NCI-H2196 (cell line): ENCODE data around the gene PMF1.

ENCODE experiments used
- DNase-seq: peaks from one replicate; lab custom pipeline; 2025; ENCODE audit not compliant: unreplicated experiment; lab: John Stamatoyannopoulos, UW

Gene PMF1

DNA sequence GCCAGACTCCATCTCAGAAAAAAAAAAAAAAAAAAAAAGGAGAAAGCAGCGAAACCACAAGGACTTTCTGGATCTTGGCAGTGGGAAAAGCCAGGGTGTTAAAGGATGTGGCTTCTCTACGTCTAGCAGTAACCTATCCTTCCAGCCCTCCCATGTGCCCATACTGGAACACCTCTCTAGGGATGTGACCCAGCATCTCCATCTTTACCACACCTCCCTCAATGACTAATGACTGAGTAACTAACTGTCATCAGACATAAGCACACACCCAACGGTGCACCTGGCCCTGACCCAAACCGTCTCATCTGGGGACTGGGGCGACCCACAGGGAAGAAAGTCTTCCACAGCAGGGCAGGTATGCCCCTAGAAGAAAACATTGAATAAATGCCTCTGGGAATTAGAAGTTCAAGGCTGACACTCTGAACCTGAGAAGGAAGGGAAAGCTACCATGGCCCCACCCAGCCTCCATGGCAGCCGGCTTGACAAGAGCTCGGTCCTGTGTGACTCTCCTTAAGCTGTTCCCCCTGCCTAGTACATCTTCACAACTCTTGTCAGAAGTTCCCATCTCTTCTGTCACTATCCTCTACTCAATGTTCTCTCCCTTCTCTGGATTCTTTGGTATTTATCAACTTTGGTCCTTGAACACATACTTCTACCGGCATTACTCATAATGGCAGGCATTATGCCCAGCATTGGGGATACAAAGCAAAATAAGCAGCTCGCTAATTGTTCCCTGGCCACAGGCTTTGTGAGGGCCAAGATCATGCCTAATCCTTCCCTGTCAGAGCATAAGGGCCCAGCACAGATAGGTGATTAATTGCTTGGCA, 49.9 kb downstream of the PMF1 start:
- no peak for DNase-seq

DNA sequence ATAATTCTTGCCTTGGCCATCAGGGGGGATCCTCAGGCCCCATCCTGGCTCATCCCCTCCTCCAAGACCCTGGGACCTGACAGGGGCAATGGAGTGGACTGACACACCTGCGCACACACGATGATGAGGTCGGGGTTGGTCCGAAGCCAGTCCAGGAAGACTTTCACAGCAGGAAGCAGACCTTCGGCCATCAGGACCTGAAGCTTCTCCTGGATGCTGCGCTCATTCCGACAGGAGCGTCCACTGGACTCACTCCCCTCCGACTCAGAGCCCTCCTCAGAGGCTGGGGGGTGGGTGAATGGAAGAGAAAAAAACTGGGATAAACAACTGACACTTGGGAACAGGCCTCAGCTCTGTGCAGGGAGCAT, 50.5 kb downstream of the PMF1 start:
- DNase-seq, result no peak

- no peak for DNase-seq
These were observed 53.2 kb downstream of the PMF1 start for GRCh38 chr1:156266051-156266450.

GRCh38 chr1:156268336-156268735, 55.5 kb downstream of the PMF1 start:
- DNase-seq, result no peak

GRCh38 chr1:156270314-156270713, 57.5 kb downstream of the PMF1 start:
- no peak for DNase-seq

DNA sequence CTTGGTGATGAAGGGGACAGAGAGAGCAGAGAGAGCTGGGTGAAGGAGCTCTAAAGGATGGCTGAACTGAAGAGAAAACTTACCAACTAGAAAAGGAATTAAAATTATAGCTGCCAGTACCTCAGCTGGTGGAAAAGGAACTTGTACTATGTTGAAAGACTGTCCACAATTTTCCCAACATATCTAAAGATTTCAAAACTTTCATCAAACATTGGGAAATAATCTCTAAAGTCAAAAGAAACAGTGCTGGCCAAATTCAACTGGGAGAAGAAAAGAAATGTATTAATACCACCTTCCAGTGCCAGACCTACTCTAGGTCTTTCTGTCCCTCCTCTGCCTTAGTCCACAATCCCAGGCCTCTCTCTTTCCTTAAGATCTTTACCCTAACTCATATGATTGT, 63.7 kb downstream of the PMF1 start:
- no peak for DNase-seq

- DNase-seq, result no peak
These were observed 64.2 kb downstream of the PMF1 start for GRCh38 chr1:156276966-156277381.

- no peak for DNase-seq
These were observed 67.0 kb downstream of the PMF1 start for GRCh38 chr1:156279837-156280236.

DNA sequence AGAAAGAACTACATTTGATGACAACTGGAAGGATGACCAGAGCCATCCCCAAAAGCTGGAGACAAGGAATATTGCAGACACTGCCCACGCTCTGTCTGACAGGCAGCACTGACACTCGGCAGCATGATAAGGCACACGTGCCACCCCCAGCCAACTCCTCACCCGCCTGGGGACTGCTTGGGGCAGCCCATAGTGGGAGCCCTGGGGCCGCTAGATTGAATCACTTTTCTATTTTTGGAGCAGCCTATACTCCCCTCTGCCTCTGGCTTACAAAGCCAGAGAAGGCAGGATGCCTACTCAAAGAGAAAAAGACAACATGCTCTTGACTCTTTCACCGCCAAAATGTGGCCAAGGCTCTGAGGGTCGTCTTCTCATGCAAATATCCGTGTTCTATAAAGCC, 68.5 kb downstream of the PMF1 start:
- DNase-seq, result no peak

DNA sequence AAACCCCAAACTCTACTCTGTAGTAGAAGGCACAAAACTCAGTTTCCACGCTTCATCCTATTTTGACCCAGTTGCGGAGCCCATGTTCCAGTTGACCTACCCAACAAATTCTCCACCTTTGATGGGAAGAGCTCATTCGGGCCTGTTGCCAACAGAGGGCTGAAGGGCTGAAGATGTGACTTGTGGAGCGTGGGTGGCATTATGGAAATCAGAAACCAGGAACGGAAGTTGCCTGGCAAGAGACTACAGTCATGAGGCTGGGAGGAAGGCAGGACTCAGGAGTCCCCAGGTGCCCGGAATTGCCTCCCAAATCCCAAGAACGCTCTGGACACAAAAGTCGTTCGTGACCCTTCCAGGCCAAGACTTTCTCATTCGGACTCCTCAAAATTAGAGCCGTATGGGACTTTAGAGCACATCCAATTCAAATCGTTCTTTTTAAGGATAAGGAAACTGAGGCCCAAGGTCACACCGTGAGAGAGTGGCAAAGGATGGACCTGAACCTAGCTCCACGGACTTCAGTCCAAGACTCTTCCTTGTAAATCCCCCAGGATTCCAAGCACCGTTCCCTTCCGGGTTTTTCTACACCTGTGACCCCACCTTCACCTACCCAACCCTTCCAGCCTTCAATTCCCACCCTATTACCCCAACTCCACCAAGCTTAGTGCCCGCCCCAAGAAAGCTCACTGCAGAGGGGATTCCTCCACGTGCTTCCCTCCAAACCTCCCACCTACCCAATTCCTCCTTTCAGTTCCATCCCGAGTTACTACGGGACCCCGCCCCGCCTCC, 69.1 kb downstream of the PMF1 start:
- peak; percentile 28 for DNase-seq

GRCh38 chr1:156282479-156283222, 69.8 kb downstream of the PMF1 start, which contains the start of gene SMG5:
Gene SMG5 (minus strand): TSS chr1:156282825. CDS start chr1:156282680, 145 bp downstream.
- peak; percentile 99 for DNase-seq

GRCh38 chr1:156283521-156283920, 70.7 kb downstream of the PMF1 start:
- no peak for DNase-seq

- DNase-seq, result no peak
These were observed 71.3 kb downstream of the PMF1 start, which contains the start of gene TMEM79 for GRCh38 chr1:156284112-156284511. Gene TMEM79 (plus strand): TSS chr1:156284325. CDS start chr1:156285227, 902 bp downstream.

DNA sequence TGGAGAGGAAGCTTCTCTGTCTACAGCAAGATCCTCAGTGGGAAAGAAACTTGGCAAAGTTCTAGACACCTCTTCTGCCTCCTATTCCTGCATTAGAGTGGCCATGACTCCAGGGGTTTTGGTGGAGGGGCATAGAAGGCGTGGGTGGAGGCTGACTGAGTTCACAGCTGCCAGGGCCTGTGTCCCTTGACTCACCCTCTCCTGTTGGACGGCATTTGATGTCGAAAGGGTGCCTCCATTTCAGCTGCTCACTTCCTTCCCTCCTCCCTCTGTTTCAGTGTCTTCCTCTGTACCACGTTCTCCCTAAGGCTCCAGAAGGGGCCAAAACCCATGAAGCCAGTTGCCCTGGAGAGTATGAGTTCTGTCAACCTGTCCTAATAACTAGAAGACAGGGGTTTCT, 72.0 kb downstream of the PMF1 start:
- no peak for DNase-seq

DNA sequence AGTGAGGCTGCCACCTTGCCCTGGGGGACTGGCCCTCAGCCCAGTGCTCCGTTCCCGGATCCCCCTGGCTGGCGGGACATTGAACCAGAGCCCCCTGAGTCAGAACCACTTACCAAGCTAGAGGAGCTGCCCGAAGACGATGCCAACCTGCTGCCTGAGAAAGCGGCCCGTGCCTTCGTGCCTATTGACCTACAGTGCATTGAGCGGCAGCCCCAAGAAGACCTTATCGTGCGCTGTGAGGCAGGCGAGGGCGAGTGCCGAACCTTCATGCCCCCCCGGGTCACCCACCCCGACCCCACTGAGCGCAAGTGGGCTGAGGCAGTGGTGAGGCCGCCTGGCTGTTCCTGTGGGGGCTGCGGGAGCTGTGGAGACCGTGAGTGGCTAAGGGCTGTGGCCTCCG, 72.6 kb downstream of the PMF1 start:
- DNase-seq, result no peak

- DNase-seq, result no peak
These were observed 73.3 kb downstream of the PMF1 start for GRCh38 chr1:156286061-156286460.
